ENCODE data around the gene PPP6C.
"Not testable (repeated sequence)": the region's sequence is repeated elsewhere in the genome, so short reads cannot be mapped to it uniquely, and the experiment has no call there.

PPP6C gene

GRCh38 chr9:125227761-125228160 lies 38.2 kb upstream of the PPP6C start:
- H3K4me3 ChIP-seq (ENCODE audit: control insufficient read depth, low read depth, low read length), result no peak overlapping the region
- DNase-seq (ENCODE audit: low read depth), result no peak
- TF ChIP-seq CTCF (IDR thresholded peaks at IDR 0.05; ENCODE audit: control insufficient read depth, insufficient read depth, low read depth, low read length, missing control alignments), result no peak

GRCh38 chr9:125224858-125225257 lies 35.3 kb upstream of the PPP6C start:
- H3K4me3 ChIP-seq (ENCODE audit: control insufficient read depth, low read depth, low read length); DNase-seq (ENCODE audit: low read depth): not testable (repeated sequence)

GRCh38 chr9:125218621-125219020 lies 29.0 kb upstream of the PPP6C start:
- TF ChIP-seq CTCF (IDR thresholded peaks at IDR 0.05; ENCODE audit: control insufficient read depth, insufficient read depth, low read depth, low read length, missing control alignments), result no peak
- no peak for DNase-seq (ENCODE audit: low read depth)
- no peak overlapping the region for H3K4me3 ChIP-seq (ENCODE audit: control insufficient read depth, low read depth, low read length)

- H3K4me3 ChIP-seq (ENCODE audit: control insufficient read depth, low read depth, low read length), result no peak overlapping the region
- TF ChIP-seq CTCF (IDR thresholded peaks at IDR 0.05; ENCODE audit: control insufficient read depth, insufficient read depth, low read depth, low read length, missing control alignments), result no peak
- DNase-seq (ENCODE audit: low read depth), result no peak
These were observed 24.6 kb upstream of the PPP6C start for GRCh38 chr9:125214186-125214585.

GRCh38 chr9:125204477-125204876 lies 14.9 kb upstream of the PPP6C start:
- no peak for TF ChIP-seq CTCF (IDR thresholded peaks at IDR 0.05; ENCODE audit: control insufficient read depth, insufficient read depth, low read depth, low read length, missing control alignments)
- no peak overlapping the region for H3K4me3 ChIP-seq (ENCODE audit: control insufficient read depth, low read depth, low read length)
- no peak for DNase-seq (ENCODE audit: low read depth)

- no peak for TF ChIP-seq CTCF (IDR thresholded peaks at IDR 0.05; ENCODE audit: control insufficient read depth, insufficient read depth, low read depth, low read length, missing control alignments)
- H3K4me3 ChIP-seq (ENCODE audit: control insufficient read depth, low read depth, low read length), result no peak overlapping the region
- DNase-seq (ENCODE audit: low read depth), result no peak
These were observed 13.4 kb upstream of the PPP6C start for GRCh38 chr9:125202846-125203618.

GRCh38 chr9:125200216-125201047 lies 10.8 kb upstream of the PPP6C start, which contains the start of gene RABEPK:
Gene RABEPK (plus strand): TSS chr9:125200542. CDS start chr9:125203014, 2,472 bp downstream.
- H3K4me3 ChIP-seq (ENCODE audit: control insufficient read depth, low read depth, low read length), result peak within 1 kb of the TSS; percentile 84
- no peak for TF ChIP-seq CTCF (IDR thresholded peaks at IDR 0.05; ENCODE audit: control insufficient read depth, insufficient read depth, low read depth, low read length, missing control alignments)
- DNase-seq (ENCODE audit: low read depth), result peak; percentile 77

GRCh38 chr9:125195591-125195990 lies 6.0 kb upstream of the PPP6C start:
- DNase-seq (ENCODE audit: low read depth); H3K4me3 ChIP-seq (ENCODE audit: control insufficient read depth, low read depth, low read length): not testable (repeated sequence)

GRCh38 chr9:125194466-125194865 lies 4.9 kb upstream of the PPP6C start:
- DNase-seq (ENCODE audit: low read depth); H3K4me3 ChIP-seq (ENCODE audit: control insufficient read depth, low read depth, low read length): not testable (repeated sequence)
